GM19395 (cell line): ENCODE data around the gene NHLRC1.

ENCODE experiments used
- ATAC-seq: cut with Tn5 transposase; IDR thresholded peaks from one replicate; pipeline ENCODE4 v1.9.1; 2021; ENCODE audit warnings: mild to moderate bottlenecking, moderate library complexity; ENCODE audit not compliant: unreplicated experiment

The NHLRC1 gene

GRCh38 chr6:18088419-18089296 is 33.8 kb downstream of the NHLRC1 start:
- ATAC-seq = no peak

DNA sequence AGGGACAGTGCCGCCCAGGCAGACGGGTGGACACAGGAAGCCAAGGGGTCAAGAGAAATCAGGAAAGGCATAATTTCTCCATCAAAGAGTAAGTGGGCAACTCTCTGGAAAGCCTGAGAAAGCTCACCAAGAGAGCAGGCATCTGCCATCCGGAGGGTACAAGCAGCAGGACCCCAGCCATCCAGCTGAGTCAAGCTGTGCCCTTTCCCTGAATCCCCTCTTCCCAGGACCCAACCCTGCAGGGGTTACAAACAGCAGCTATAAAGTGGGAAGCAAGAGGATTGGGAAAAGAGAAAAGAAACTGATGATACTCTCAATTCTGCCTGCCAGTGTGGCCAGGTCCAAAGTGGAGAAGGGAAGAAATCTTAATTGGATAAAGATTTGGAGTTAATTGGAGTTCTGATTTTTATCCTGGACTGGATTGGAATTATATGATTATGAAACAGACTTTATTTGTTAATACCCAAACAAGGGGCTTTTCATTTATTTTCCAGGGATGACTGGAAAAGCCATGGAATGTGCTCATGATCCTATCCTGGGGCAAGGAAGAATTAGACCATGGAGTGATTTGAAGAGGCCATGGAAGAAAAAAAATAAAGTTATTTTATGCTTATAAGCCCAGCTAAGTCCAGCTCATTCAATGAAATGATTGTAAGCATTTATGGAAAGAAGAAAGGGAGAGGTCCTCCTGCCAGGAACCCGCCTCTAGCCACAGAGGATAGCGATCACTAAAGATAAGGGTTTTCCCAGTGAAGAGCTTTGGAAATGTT is 34.9 kb downstream of the NHLRC1 start:
- no peak for ATAC-seq

DNA sequence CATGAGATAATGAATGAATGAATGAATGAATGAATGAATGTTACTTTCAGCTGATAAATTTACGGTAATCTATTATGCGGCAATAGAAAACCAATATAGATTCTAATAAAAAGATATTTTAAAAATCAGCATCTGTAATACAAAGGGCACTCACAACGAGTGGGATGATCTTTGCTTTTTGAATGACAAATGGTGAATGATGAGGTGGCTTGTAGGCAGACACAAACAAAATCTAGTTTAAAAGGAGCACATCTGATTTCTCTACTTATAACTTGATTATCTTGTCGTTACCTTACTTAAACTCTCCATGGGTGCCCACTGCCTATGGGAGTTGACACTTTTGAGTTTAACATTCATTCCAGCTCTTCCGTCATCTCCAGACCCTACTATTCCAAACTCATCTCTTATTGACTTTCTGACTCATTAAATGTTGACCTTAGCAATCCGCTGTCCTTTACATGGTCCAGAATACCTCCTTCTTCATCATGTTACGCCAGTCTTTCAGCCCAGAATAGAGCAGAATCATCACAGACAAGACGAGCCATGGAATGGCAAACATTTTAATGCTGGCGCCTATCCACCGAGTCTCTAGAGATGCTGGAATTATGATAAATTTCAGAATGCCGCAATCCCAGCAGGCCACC is 41.3 kb downstream of the NHLRC1 start:
- no peak for ATAC-seq

DNA sequence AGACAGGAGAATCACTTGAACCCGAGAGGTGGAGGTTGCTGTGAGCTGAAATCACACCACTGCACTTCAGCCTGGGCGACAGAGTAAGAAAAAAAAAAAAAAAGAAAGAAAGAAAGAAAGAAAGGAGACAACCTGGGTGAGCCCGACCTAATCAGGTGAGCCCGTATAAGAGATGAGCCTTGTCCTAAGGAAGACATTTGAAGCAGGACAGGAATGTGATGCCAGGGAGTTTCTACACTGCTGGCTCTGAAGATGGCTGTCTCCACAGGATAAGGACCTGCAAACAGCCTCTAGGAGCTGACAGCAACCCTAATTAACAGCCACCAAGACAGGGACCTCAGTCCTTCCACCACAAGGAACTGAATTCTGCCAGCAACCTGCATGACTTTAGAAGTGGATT is 41.9 kb downstream of the NHLRC1 start:
- no peak for ATAC-seq

DNA sequence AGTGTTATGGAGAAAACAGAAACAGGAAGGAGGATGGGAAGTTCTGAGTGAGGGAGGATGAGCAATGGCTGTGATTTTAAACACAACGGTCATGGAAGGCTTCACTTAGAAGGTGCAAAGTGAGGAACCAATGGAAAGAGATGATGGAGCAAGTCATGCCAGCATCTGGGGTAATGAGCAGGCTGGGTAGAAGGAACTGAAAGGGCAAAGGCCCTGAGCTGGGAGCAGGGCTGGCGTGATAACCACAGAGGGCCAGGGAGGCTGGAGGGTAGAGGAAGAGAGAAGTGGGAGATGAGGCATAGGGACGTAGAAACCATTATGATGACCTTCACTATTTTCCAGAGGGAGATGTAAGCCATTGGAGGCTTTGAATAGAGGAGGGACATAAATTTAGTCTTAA is 43.6 kb downstream of the NHLRC1 start:
- ATAC-seq = no peak

DNA sequence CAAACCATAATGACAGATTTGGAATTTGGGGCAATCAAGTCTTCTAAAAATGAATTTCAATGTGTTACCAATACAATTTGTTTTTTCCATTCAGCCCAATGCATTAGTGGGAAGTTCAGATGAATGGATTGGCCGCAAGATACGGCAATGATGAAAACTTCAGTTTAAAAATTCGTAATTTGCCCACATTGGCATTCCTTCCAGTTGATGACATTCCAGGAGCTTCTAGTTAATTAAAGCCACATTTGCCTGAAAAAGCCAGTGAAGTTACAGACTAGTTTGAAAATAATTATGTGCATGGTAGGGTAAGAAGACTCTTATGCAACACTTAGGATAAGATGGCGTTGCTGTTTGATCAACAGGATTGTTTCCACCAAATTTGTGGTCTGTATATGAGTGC is 46.2 kb downstream of the NHLRC1 start:
- no peak for ATAC-seq

- no peak for ATAC-seq
Observed at GRCh38 chr6:18072841-18073240, 49.6 kb downstream of the NHLRC1 start.

DNA sequence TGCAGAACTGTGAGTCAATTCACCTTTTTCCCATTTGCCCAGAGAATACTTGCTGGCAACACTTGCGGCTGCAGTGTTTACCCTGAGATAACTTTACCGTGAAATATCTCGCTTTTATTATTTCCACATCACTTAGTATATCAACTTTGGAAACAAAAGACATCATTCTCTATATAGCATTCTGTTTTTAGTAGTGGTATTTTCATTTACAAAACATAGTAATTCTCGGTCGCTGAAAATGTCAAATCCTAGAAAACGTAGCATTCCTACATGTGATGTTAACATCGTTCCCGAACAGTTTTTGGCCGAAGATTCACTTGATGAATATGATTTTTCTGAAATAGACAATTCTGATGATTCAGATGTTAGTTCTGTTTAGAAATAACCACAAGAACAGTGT is 52.0 kb downstream of the NHLRC1 start:
- no peak for ATAC-seq
